ENCODE results near the gene CBX2.
A peak's percentile ranks its signal among the peaks of the same experiment; 100 is the strongest.
"Not testable (repeated sequence)": the region's sequence is repeated elsewhere in the genome, so short reads cannot be mapped to it uniquely, and the experiment has no call there.

The CBX2 gene

DNA sequence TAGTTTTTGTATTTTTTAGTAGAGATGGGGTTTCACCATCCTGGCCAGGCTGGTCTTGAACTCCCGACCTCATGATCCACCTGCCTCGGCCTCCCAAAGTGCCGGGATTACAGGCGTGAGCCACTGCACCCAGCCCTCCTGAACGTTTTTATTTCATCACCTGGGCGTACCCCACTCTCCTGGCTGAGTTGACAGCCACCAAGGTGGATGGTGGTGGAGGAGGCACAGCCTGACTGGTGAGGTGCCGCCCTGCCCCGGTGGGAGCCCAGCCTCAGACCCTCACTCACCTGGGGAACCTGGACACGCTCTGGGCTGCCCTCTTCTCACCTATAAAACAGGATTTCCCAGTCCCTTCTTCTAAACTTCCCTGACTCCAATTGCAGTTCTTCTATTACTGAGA, 5.2 kb upstream of the CBX2 start:
- not testable (repeated sequence) for DNase-seq

DNA sequence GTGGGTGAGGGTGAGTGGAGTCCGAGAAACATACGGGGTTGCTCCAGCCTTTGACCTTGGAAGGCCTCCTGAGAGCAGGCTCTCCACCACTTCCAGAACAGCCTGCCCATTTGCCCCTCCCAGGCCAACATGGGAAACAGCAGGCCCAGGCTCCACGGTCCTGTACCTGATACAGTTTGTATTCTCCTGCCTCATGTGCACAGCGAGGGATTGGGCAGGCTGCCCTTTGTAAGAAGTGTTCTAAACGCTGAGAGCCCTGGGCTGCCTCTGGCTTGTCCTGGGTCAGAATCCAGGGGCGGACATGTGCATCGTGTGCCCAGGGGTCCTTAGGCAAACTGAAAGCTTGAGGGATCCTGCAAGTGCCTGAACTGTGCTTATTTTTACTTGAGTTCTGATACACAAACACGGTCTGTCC, 3.4 kb upstream of the CBX2 start:
- no peak for DNase-seq

DNA sequence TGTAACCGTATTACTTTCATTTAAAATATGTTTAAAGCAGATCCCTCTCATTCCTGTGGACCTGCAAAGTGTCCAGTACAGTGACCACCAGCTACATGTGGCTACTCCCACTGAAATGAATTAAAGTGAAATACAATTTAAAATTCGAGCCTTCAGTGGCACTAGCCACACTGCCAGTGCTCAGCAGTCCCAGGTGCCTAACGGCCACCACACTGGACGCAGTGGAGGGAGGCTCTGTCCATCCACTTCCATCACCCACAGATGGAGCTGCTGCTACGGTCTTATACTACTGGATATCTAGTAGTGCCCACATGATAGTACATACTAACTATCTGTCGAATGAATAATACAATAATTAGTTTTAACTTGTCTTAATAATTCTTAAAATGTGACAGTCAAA, 2.3 kb upstream of the CBX2 start:
- DNase-seq = no peak

DNA sequence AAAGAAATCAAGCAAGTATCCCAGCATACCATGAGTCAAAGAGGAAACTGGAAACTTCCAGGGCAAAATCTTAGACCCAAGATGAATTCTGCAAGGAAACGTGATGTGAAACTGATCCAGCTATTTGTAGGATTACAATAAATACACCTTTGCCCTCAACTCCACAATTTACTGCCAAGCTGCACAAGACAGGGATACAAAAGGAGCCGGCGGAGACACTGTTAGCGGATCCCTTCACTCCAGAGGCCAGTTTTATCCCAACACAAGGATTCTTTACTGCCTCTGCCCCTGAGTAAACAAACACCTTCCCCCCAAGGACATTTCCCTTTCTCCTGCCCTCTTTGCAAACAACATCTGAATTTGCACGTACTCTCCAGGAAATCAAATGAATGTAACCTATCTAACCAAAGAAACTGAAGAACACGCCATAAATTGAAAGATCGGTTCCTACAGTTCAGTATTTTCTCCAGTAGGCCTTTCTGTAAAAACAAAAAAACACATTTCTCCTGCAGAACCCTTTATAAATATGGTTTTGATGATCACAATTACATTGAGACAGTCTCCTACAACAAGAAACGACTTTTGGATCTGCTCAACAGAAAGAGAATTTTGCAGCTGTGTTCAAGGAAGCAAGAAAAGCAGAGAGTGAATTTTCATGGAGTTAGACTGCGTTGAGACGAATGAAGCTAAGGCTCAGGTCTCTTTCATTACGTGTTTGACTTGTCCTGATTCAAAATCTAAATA, 1.4 kb upstream of the CBX2 start:
- peak; percentile 33 to 43 for DNase-seq

- DNase-seq = peak in 1 of 2 experiments; percentile 78
These were observed 641 bp upstream of the CBX2 start for GRCh38 chr17:79777120-79777893.

DNA sequence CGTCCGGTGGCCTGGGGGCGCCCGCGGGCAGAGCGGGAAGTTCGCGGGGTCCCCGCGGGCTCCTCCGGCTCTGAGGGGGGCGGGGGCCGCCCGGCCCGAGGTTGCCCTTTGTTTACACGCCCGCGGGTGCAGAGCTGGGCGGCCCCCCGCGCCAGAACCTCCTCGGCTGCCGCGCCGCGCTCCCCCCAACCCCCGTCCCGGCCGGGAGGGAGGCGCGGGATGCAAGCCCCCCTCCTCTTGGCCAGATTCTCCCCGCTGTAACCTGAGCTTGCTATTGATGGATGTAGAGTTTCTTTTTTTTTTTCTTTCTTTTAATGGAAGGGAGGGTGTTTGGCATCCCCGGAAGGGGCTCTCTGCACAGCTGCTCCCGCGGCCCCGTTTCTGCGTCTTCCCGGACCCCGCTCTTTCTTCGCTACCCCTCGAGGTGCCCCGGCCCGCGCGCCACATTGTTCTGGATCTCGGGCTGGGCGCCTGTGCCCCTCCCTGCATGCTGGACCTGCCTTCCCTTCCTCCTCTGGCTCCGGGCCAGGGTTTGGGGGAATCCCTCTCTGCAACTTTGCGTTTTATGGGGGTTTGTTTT, 646 bp downstream of the CBX2 start:
- DNase-seq = peak in 1 of 2 experiments; percentile 66

- peak in 1 of 2 experiments; percentile 52 for DNase-seq
These were observed 1.2 kb downstream of the CBX2 start for GRCh38 chr17:79779084-79779529.

DNA sequence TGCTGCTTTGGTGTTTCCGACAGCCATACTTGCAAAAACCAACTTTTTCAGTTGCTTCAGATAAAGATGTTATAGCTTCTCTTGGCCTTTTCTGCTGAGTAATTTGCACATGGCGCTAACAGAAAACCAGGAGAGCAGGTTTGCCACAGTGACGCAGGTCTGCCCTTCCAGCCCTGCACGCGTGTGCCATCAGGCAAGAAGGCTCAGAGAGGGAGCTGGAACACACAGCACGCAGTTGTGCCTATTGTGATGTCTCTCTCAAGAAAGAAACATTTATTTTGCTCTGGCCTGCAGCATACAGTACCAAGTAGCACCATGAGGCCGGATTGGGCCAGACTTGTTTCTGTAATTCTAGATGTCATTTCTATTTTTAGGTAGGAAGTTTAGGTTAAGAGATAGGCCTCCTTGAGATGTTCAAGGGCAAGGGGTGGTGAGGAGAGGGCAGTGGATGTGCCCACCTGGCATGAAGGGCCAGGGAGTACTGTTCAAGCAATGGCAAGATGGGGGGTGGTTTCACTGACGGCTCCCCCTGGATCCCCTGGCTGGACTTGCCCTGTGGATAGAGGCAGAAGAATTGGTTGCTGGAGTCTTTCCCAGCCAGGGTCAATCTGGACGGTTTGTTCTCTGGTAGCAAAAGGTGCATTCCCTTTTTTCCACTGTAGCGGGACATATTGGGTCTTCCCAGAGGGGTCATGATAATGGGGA, 1.9 kb downstream of the CBX2 start:
- DNase-seq = no peak

DNA sequence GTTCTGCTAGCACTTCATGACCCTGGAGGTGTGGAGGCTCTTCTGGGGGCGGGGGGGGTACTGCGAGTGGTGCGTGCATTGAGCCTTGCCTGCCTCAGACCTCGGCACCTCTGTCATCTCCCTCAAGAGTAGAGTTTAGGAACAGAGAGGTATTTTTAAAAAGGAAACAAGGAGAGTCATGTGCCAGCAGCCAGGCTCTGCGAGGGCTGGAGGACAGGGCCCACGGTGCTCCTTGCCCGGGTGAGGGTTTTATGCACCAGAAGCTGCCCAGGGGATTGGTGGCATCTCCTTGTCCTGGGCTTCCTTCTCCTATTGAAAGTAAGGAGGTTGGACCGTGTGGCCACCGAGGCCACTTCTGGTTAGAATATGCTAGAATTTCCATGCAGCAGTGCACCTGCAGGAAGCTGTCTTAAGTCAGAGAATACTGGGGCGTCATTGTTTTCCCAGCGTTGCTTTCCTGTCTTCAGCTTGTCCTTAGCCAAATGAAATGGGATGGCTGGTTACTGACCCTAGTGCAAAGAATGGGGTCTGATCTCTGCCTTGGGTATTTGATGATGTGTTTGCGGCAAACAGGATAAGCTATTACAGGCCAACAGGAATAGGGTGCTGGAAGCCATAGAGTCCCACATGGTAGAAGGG, 3.2 kb downstream of the CBX2 start:
- no peak for DNase-seq

DNA sequence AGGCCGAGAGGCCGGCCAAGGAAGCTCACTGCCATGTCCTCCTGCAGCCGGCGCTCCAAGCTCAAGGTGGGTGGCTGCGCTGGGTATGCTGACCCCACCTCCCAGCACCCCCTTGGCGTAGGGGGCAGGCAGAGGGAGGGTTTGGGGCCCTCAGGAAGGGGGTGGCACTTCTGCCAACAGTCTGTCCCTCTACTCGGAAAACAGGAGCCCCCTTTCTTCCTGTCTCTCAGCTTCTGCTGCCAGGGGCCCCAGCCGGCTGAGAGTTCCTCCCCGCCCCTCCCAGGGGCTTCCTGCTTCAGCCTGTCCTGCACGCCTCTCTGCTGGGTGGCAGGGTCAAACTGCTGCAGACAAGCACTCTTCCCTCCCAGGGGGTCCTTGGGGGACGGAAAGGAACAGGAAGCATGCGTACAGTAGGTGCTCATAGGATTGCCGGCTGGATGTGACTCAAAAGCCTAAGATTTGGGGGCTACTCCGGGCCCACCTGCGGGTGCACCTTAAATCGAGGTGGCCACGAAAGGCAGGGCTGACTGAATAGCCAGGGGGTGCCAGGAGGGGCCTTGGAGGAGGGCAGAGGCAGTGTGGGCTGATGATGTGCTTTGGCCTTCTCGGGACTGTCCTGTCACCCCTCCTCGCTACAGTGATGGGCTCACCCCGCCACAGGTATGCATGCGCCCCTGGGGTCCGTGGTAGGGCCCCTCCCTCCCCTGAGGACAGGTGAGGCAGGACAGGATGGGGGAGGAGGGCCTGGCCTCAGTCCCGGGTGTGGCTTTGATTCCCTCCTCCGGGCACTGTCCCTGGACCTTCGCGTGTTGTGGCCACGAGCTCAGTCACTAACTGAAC, 4.0 kb downstream of the CBX2 start:
- no peak for DNase-seq

GRCh38 chr17:79783891-79784290, 5.9 kb downstream of the CBX2 start:
- DNase-seq = no peak

DNA sequence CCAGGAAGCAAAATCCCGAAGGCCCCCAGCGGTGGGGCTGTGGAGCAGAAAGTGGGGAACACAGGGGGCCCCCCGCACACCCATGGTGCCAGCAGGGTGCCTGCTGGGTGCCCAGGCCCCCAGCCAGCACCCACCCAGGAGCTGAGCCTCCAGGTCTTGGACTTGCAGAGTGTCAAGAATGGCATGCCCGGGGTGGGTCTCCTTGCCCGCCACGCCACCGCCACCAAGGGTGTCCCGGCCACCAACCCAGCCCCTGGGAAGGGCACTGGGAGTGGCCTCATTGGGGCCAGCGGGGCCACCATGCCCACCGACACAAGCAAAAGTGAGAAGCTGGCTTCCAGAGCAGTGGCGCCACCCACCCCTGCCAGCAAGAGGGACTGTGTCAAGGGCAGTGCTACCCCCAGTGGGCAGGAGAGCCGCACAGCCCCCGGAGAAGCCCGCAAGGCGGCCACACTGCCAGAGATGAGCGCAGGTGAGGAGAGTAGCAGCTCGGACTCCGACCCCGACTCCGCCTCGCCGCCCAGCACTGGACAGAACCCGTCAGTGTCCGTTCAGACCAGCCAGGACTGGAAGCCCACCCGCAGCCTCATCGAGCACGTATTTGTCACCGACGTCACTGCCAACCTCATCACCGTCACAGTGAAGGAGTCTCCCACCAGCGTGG, 6.5 kb downstream of the CBX2 start:
- DNase-seq = no peak

DNA sequence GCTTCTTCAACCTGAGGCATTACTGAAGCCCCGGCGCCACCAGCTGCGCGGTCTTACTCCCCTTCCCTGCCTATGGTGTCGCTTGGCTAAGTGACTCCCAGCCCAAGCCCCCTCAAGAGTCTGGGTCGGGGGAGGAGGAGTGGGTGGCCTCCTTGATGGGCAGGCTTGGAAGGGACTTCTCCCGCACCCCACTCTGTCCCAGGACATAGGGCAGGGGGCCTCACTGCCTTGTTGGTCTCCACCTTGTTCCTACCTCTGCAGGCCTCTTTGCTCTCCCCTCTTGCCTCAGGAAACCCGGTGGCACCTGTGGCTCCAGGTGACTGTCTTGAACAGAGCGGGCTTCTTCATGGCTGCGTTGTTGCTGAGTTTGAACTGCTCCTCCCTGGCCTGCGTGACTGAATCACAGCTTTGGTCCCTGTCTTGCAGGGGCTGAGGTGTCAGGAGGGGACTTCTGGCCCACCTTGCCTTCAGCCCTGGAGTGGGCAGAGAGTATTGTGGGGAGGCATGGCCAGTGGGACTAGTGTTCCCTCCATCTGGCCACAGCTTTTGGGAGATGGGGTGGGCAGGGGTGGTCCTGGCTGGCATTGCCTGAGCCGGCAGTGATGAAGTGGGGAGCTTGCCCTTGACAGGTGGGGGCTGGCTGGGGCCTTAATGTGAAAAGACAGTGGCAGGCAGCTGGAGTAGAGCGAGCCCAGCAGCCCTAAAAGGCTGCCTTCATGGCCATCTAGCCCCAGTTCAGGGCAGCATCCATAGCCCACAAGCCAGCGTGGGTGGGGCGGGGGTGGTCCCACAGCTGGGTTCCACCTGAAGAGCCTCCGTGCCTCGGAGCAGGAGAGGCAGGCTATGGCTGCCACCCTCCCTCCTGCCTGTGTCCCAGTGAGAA, 7.3 kb downstream of the CBX2 start:
- DNase-seq = no peak

DNA sequence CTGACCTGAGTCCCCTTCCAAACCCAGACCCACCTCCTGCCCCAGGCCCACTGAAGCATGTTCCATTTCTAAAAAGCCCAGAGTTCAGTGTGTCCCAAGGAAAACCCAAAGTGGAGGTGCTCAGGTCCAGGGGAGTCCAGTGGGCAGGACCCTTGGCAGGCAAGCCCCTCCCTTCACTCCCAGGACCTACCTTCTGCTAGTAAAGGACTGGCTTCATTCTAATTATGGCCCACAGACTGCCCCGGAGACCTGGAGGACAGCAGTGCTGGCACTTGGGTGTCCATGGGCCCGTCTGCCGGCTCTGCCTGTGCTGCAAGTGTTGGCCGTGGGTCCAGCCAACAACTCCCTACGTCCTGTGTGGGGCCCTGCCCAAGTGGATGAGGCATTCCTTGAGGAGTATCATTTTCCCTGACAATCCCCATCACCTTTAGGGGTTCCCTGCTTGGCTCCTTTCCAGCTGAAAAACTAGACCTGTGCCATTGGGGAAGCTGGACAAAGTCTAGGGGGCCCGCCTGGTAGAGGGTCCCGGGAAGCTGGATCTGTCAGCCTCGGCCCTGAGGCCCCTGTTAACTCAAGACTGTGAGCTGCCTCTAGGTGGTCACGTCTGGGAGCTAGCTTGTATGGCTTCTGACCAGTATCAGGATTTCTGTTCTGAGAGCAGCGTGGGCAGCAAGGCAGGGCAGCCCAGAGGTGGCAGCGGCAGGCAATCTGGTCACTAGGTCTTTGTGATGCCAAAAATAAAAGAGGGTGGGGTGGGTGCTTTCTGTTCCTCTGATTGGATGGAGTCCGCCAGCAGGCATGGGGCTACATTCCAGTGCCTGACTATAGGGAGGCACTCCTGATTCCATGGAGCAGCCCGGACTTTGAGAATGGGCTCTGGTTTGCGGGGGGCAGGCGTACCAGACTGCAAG, 8.2 kb downstream of the CBX2 start:
- no peak for DNase-seq

DNA sequence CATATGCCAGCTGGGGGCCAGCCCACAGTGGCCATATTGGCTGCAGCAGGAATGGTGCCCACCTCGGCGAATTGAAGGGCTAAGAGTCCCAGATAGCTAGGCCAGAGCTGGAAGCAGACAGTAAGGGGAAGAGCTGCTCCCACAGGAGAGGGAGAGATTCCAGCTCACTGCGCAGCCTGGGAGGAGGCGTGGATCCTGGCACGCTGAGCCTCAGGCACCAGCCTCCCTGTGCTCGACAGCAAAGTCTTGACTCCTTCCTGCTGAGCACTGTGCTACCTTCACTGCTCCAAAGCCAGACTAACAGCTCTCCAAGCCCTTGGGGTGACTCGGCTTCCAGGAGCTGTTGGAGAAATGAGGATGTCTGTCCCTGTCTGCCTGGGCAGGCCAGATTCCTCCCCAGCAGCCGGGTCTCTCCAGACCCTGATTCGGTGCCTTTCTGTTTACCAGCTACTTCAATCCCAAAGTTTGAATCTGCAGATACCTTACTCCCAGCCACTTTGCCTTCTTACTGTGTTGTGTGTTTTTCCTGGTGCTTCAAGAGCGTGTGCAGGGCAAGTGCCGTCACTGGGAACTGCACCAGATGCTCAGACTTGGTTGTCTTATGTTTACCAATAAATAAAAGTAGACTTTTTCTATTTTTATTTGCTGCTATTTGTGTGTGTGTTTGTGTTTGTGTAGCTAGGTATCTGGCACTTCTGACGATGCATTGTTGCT, 9.1 kb downstream of the CBX2 start:
- DNase-seq = no peak

GRCh38 chr17:79788455-79788854, 10.5 kb downstream of the CBX2 start:
- no peak for DNase-seq

GRCh38 chr17:79788989-79789942, 11.3 kb downstream of the CBX2 start:
- no peak for DNase-seq
